Adipocyte (in vitro differentiated cells): ENCODE data around the gene ARID4A.
A peak's percentile ranks its signal among the peaks of the same experiment; 100 is the strongest.

Source experiments
- DNase-seq: peaks from one replicate; pipeline ENCODE4 v3.0.0-alpha.2; 2015; ENCODE audit warnings: low read depth
- H3K27me3 ChIP-seq: replicated peaks from 2 replicates; pipeline ENCODE4 v1.7.0; 2013; ENCODE audit warnings: mild to moderate bottlenecking, low read length, moderate library complexity; ENCODE audit not compliant: control insufficient read depth, insufficient read depth
- H3K36me3 ChIP-seq: 2 replicates; pipeline ENCODE4 v1.7.0; 2013; ENCODE audit warnings: low read length, mild to moderate bottlenecking, moderate library complexity; ENCODE audit not compliant: control insufficient read depth, insufficient read depth, severe bottlenecking
- H3K4me1 ChIP-seq: 2 replicates; pipeline ENCODE4 v1.7.0; 2013; ENCODE audit warnings: mild to moderate bottlenecking, low read length, moderate library complexity; ENCODE audit not compliant: control insufficient read depth, insufficient read depth
- H3K4me3 ChIP-seq: 2 replicates; pipeline ENCODE4 v1.7.0; 2013; ENCODE audit warnings: mild to moderate bottlenecking, low read length, moderate library complexity
- H3K9ac ChIP-seq: 2 replicates; pipeline ENCODE4 v1.7.0; 2013; ENCODE audit warnings: mild to moderate bottlenecking, low read length, moderate library complexity
- H3K9me3 ChIP-seq: 2 replicates; pipeline ENCODE4 v1.7.0; 2013; ENCODE audit warnings: mild to moderate bottlenecking, low read length, moderate library complexity; ENCODE audit not compliant: control insufficient read depth

ARID4A gene

GRCh38 chr14:58297412-58297761 lies 968 bp upstream of the ARID4A start:
- DNase-seq = peak; percentile 72
- H3K36me3 ChIP-seq = peaks cover 38% of the 10 kb centered on the region

GRCh38 chr14:58297762-58298476 lies 436 bp upstream of the ARID4A start:
- no peaks in the 10 kb centered on the region for H3K27me3 ChIP-seq
- H3K9ac ChIP-seq = peak overlapping the region; percentile 94
- H3K36me3 ChIP-seq = peaks cover 37% of the 10 kb centered on the region
- H3K4me1 ChIP-seq = peaks cover 17% of the 10 kb centered on the region
- H3K4me3 ChIP-seq = peak overlapping the region; percentile 99
- peak; percentile 100 for DNase-seq
- no peaks in the 10 kb centered on the region for H3K9me3 ChIP-seq

More at GRCh38 chr14:58297412-58297761, 968 bp upstream of the ARID4A start:
- H3K9ac ChIP-seq = peak overlapping the region; percentile 94
- peak overlapping the region; percentile 99 for H3K4me3 ChIP-seq
- peaks cover 19% of the 10 kb centered on the region for H3K4me1 ChIP-seq
- H3K27me3 ChIP-seq = no peaks in the 10 kb centered on the region
- H3K9me3 ChIP-seq = no peaks in the 10 kb centered on the region

DNA sequence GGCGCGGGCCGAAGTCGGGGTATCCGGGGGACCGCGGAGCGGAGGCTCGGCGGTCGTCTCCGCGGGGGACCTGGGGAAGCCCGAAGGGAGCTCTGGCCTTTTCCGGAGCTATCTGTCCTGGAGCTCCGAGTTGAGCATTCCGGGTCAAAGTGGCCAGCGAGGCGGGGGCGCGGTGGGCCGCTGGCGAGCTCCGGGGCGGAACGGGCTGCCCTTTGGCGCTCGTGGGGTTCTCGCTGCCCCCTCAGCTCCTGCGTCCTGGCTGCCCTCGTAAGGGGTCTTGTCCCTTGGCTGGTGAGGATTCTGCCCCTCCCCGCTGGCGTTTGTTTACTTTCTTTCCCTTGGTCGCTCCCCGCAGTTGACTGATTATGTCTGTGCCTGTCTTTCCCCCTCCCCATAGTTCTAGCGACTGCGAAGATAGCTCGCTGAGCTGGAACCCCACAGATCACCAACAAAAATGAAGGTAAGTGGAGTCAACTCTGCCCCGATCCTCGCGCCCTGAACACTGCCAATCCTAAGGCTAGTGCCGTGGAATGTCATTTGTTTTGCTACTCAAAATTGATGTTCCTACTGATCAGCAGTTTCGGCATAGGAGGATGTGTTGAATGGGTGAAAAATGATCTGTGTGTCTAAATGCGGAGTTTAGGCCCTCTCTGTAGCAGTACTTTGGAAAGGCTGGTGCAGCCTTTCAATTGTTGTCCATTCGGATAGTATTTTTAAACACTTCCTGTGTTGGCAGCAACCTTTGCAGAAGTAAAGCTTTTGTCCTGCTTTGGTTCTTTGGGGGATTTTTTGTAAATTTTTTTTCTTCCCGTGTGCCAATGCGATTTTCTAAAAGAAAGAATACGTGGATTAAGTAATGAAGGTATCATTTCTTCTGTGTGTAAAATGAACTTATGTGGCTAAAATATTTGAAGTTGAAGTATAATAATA lies 1.3 kb downstream of the ARID4A start:
- DNase-seq = peak; percentile 56
- H3K36me3 ChIP-seq = peaks cover 34% of the 10 kb centered on the region
- peaks cover 17% of the 10 kb centered on the region for H3K4me1 ChIP-seq
- no peaks in the 10 kb centered on the region for H3K9me3 ChIP-seq
- no peaks in the 10 kb centered on the region for H3K27me3 ChIP-seq
- peak overlapping the region; percentile 94 for H3K9ac ChIP-seq
- H3K4me3 ChIP-seq = peak overlapping the region; percentile 94

- Histone ChIP-seq H3K4me3 (no peak overlapping the region), H3K36me3 (peaks cover 49% of the 10 kb centered on the region), H3K4me1 (peaks cover 10% of the 10 kb centered on the region), H3K9ac (no peak overlapping the region), H3K9me3 (no peaks in the 10 kb centered on the region), H3K27me3 (no peaks in the 10 kb centered on the region)
- DNase-seq = no peak
These were observed 3.1 kb downstream of the ARID4A start for GRCh38 chr14:58301416-58301815.

DNA sequence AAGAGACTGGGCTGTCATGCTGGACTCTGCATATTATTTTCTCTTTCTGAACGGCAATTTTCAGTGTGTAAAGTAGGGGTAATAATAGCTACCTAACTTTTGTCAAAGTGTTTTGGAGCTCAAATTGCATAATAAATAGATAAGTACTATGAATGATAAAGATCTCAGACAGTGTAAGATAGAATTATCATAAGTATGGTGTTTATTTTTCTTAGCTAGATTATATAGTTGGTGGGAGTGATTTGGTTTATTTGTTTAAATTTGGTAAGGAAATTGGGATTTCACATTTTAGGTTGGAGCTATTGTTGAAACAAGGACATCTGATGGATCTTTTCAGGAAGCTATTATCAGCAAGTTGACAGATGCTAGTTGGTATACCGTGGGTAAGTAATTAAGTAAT lies 7.4 kb downstream of the ARID4A start:
- Histone ChIP-seq H3K4me3 (no peak overlapping the region), H3K9me3 (no peaks in the 10 kb centered on the region), H3K36me3 (peaks cover 74% of the 10 kb centered on the region), H3K27me3 (no peaks in the 10 kb centered on the region), H3K4me1 (peaks cover 3% of the 10 kb centered on the region), H3K9ac (no peak overlapping the region)
- DNase-seq = no peak

DNA sequence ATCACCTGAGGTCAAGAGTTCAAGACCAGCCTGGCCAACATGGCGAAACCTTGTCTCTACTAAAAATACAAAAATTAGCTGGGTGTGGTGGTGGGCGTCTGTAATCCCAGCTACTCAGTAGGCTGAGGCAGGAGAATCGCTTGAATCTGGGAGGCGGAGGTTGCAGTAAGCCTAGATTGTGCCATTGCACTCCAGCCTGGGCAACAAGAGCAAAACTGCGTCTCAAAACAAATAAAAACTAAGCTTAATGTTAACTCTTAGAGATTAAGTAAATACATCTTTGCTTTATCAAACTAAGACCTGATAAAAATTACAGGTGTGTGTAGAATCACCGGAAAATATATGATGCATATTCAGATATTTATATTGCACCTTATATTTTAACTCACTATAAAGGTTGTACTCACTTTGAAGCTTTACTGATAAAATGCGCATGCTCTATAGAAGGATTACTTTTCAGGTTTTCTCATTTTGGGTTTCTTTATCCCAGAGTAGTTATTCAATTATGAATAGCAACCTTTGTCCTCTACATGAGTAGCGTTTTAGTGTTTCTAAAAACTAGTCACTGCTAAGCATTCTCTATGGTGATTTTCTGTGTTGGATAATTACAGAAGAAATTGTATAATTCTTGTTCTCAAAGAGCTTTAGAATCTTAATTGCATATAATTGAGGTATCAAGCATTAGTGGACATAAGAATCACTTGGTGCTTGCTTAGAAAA lies 9.4 kb downstream of the ARID4A start:
- Histone ChIP-seq H3K9me3 (no peaks in the 10 kb centered on the region), H3K4me1 (no peaks in the 10 kb centered on the region), H3K27me3 (no peaks in the 10 kb centered on the region), H3K4me3 (no peak overlapping the region), H3K9ac (no peak overlapping the region), H3K36me3 (peaks cover 72% of the 10 kb centered on the region)
- no peak for DNase-seq

- no peaks in the 10 kb centered on the region for H3K4me1 ChIP-seq
- H3K36me3 ChIP-seq = peaks cover 65% of the 10 kb centered on the region
- DNase-seq = no peak
- H3K27me3 ChIP-seq = no peaks in the 10 kb centered on the region
- no peaks in the 10 kb centered on the region for H3K9me3 ChIP-seq
- H3K4me3 ChIP-seq = no peak overlapping the region
- H3K9ac ChIP-seq = no peak overlapping the region
These were observed 10.7 kb downstream of the ARID4A start for GRCh38 chr14:58309086-58309485.

GRCh38 chr14:58313699-58314098 lies 15.3 kb downstream of the ARID4A start:
- Histone ChIP-seq H3K9me3 (no peaks in the 10 kb centered on the region), H3K27me3 (no peaks in the 10 kb centered on the region), H3K4me1 (no peaks in the 10 kb centered on the region), H3K9ac (no peak overlapping the region), H3K36me3 (peaks cover 38% of the 10 kb centered on the region), H3K4me3 (no peak overlapping the region)
- no peak for DNase-seq

DNA sequence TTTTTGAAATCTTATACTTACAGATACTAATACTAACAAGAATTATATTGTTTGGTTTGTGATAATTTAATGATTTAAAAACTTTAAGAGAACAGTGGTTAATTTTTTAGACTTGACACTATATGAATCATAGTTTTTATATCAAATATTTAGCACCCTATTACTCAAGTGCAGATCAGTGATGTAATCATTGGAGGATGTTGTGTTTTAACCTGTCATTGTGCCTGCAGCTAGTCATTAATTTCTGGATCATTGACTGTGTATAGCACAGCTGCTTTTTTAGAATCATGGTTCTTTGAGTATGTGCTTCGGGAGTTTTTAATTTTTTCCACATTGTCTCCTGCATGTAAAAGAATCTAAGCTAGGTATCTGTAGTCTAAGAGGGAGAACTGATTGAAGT lies 17.3 kb downstream of the ARID4A start:
- Histone ChIP-seq H3K36me3 (peaks cover 46% of the 10 kb centered on the region), H3K9ac (no peak overlapping the region), H3K4me3 (no peak overlapping the region), H3K27me3 (no peaks in the 10 kb centered on the region), H3K9me3 (no peaks in the 10 kb centered on the region), H3K4me1 (no peaks in the 10 kb centered on the region)
- no peak for DNase-seq

DNA sequence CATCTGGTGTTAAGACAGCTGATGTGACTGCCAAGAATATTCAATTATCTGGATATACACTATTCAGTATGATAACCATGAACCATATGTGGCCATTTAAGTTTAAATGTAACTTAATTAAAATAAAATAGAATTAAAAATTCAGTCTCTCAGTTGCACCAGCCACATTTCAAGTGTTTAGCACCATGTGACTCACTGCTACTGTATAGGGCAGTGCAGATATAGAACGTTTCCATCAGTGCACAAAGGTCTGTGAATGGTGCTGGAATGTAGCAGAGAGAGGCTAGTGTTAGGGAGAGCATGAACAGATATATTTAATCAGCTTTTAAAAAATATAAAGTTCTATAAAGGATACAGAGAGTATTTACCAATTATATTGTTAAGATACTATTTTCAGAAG lies 28.7 kb downstream of the ARID4A start:
- Histone ChIP-seq H3K4me3 (no peak overlapping the region), H3K4me1 (peaks cover 18% of the 10 kb centered on the region), H3K27me3 (no peaks in the 10 kb centered on the region), H3K9ac (no peak overlapping the region), H3K9me3 (no peaks in the 10 kb centered on the region), H3K36me3 (peaks cover 78% of the 10 kb centered on the region)
- no peak for DNase-seq

DNA sequence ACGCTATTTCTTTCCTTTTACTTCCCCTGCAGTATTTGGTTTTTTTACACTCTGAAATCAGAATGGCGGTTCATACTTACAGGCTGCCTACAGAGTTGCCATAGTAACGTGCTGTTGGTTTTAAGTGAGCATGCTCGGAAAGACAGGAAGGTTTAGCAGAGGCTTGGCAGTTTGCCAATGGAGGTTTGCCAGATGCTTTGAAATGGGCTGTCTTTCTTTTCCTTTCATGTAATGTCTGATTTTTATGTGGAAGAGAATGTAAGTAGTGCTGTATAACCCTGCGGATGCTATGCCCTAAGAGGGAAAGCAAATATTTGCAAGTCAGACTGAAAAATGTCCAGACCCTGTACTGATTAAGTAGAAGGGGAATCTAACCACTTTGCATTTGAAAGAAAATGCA lies 32.8 kb downstream of the ARID4A start:
- peak; percentile 98 for DNase-seq
- H3K4me3 ChIP-seq = peak overlapping the region; percentile 55
- peaks cover 63% of the 10 kb centered on the region for H3K36me3 ChIP-seq
- peaks cover 18% of the 10 kb centered on the region for H3K4me1 ChIP-seq
- H3K9me3 ChIP-seq = no peaks in the 10 kb centered on the region
- no peaks in the 10 kb centered on the region for H3K27me3 ChIP-seq
- H3K9ac ChIP-seq = no peak overlapping the region
